Measurements from ENCODE around the gene RBM20. TPM values are rescaled to one million over a fixed set of nuclear protein-coding genes. Genes with fewer than 3 reads are reported as not detected.

Gene RBM20
- total and polyA plus RNA-seq, 12 donors, result 0.07 to 2.3 (median 0.28) TPM; not detected in 2

- Histone ChIP-seq H3K36me3 (replicated peaks in 1 of 2) (no peaks in the 10 kb centered on the region), H3K9me3 (replicated peaks in 1 of 3) (no peaks in the 10 kb centered on the region), H3K27me3 (peaks cover 52% of the 10 kb centered on the region), H3K4me3 (no peak overlapping the region), H3K4me1 (replicated peaks in 1 of 2) (peaks cover 12 to 16% of the 10 kb centered on the region in 2 donors), H3K27ac (no peak overlapping the region)
- WGBS, 4 donors, result 48 to 58% (median 51%) methylated on average over 14 of the region's 14 CpGs
- intact Hi-C loops (cut with DNase I), result no loop called here
- TF ChIP-seq CTCF (IDR thresholded peaks at IDR 0.05) (no peak), POLR2A (IDR thresholded peaks at IDR 0.05) (no peak)
- no peak for DNase-seq
These were observed 1.7 kb upstream of the RBM20 start for GRCh38 chr10:110642204-110643034.

GRCh38 chr10:110643035-110643652, 992 bp upstream of the RBM20 start:
- Histone ChIP-seq H3K36me3 (replicated peaks in 1 of 2) (no peaks in the 10 kb centered on the region), H3K9me3 (replicated peaks in 1 of 3) (no peaks in the 10 kb centered on the region), H3K4me3 (peak overlapping the region in 2 of 4 donors; percentile 12 to 58), H3K4me1 (replicated peaks in 1 of 2) (peaks cover 12 to 16% of the 10 kb centered on the region in 2 donors), H3K27me3 (peaks cover 59% of the 10 kb centered on the region), H3K27ac (no peak overlapping the region)
- WGBS, 4 donors, result 12 to 17% (median 16%) methylated on average over 34 to 40 of the region's 40 CpGs
- DNase-seq, result no peak
- TF ChIP-seq POLR2A (IDR thresholded peaks at IDR 0.05) (no peak), CTCF (IDR thresholded peaks at IDR 0.05) (no peak)
- intact Hi-C loops (cut with DNase I), result no loop called here

- WGBS, 4 donors, result 32 to 48% (median 38%) methylated on average over 24 to 31 of the region's 31 CpGs
- intact Hi-C loops (cut with DNase I), result no loop called here
- Histone ChIP-seq H3K27ac (no peak overlapping the region), H3K36me3 (replicated peaks in 1 of 2) (no peaks in the 10 kb centered on the region), H3K4me3 (peak overlapping the region in 1 of 4 donors; percentile 58), H3K4me1 (replicated peaks in 1 of 2) (peaks cover 12 to 16% of the 10 kb centered on the region in 2 donors), H3K27me3 (peaks cover 74% of the 10 kb centered on the region), H3K9me3 (replicated peaks in 1 of 3) (no peaks in the 10 kb centered on the region)
- DNase-seq, result no peak
- TF ChIP-seq POLR2A (IDR thresholded peaks at IDR 0.05) (no peak), CTCF (IDR thresholded peaks at IDR 0.05) (no peak)
These were observed 694 bp downstream of the RBM20 start for GRCh38 chr10:110644598-110645462.

Data from adrenal gland (tissue), 12 donors.